Neural cell (in vitro differentiated cells): ENCODE data around the gene GRM1. TPM values are rescaled to one million over a fixed set of nuclear protein-coding genes. Genes with fewer than 3 reads are reported as not detected.
"Not testable (repeated sequence)": the region's sequence is repeated elsewhere in the genome, so short reads cannot be mapped to it uniquely, and the experiment has no call there.

Source experiments
- H2AFZ ChIP-seq: fragments of 200-600, 300-800 bp; sonication (generic), shearing (Covaris generic); 2 replicates; pipeline ENCODE4 v1.6.0; 2014; ENCODE audit warnings: low read depth, mild to moderate bottlenecking, antibody characterized with exemption, low read length, moderate library complexity
- H3F3A ChIP-seq: fragments of 200-600 bp; shearing (Covaris generic); 2 replicates; pipeline ENCODE4 v1.6.1; 2016; ENCODE audit warnings: mild to moderate bottlenecking, moderate library complexity, mixed read lengths, antibody characterized with exemption, low read length; ENCODE audit not compliant: insufficient read depth, poor library complexity, severe bottlenecking
- H3K27ac ChIP-seq: fragments of 200-600, 300-800 bp; sonication (generic), shearing (Covaris generic); 2 replicates; pipeline ENCODE4 v1.5.1; 2014; ENCODE audit warnings: mild to moderate bottlenecking, low read length, moderate library complexity
- H3K27me3 ChIP-seq: fragments of 300-800, 200-600 bp; sonication (generic), shearing (Covaris generic); 2 replicates; pipeline ENCODE4 v1.6.0; 2014; ENCODE audit warnings: mild to moderate bottlenecking, low read depth, low read length, moderate library complexity; ENCODE audit not compliant: insufficient read depth
- H3K36me3 ChIP-seq: fragments of 300-800, 200-600 bp; sonication (generic), shearing (Covaris generic); 2 replicates; pipeline ENCODE4 v1.5.1; 2014; ENCODE audit warnings: mild to moderate bottlenecking, antibody characterized with exemption, low read length, moderate library complexity; ENCODE audit not compliant: insufficient read depth
- H3K4me2 ChIP-seq: fragments of 300-800, 200-600 bp; sonication (generic), shearing (Covaris generic); 2 replicates; pipeline ENCODE4 v1.6.0; 2014; ENCODE audit warnings: mild to moderate bottlenecking, low read length
- H3K4me3 ChIP-seq: fragments of 300-800, 200-600 bp; sonication (generic), shearing (Covaris generic); 2 replicates; pipeline ENCODE4 v1.5.1; 2014; ENCODE audit warnings: mild to moderate bottlenecking, low read length, moderate library complexity
- H3K79me2 ChIP-seq: fragments of 200-600 bp; shearing (Covaris generic); replicated peaks from 2 replicates; pipeline ENCODE4 v1.6.0; 2014; ENCODE audit warnings: mild to moderate bottlenecking, low read length, moderate library complexity; ENCODE audit not compliant: insufficient read depth
- H3K9ac ChIP-seq: fragments of 300-800, 200-600 bp; sonication (generic), shearing (Covaris generic); 2 replicates; pipeline ENCODE4 v1.6.1; 2016; ENCODE audit warnings: mild to moderate bottlenecking, low read length, mixed read lengths
- H3K9me2 ChIP-seq: fragments of 200-600 bp; shearing (Covaris generic); 2 replicates; pipeline ENCODE4 v1.6.1; 2016; ENCODE audit warnings: mild to moderate bottlenecking, low read length, mixed read lengths; ENCODE audit not compliant: insufficient read depth
- H3K9me3 ChIP-seq: fragments of 200-600, 300-800 bp; sonication (generic), shearing (Covaris generic); 2 replicates; pipeline ENCODE4 v1.6.1; 2016; ENCODE audit warnings: mild to moderate bottlenecking, mixed run types, low read length, moderate library complexity, mixed read lengths
- H4K20me1 ChIP-seq: fragments of 200-600 bp; shearing (Covaris generic); 2 replicates; pipeline ENCODE4 v1.6.1; 2016; ENCODE audit warnings: mild to moderate bottlenecking, mixed run types; ENCODE audit not compliant: insufficient read depth
- CTCF ChIP-seq: fragments of 450-650 bp; IDR thresholded peaks from 2 replicates; pipeline ENCODE4 v1.5.1; 2014; ENCODE audit warnings: antibody characterized with exemption, mild to moderate bottlenecking, moderate library complexity; ENCODE audit not compliant: poor library complexity, severe bottlenecking
- EP300 ChIP-seq: fragments of 450-650 bp; conservative IDR thresholded peaks from 2 replicates; pipeline ENCODE4 v1.6.1; 2014; ENCODE audit warnings: antibody characterized with exemption, mild to moderate bottlenecking, moderate library complexity; ENCODE audit not compliant: poor library complexity, severe bottlenecking
- EZH2 ChIP-seq: fragments of 200-600, 300-800 bp; shearing (Covaris generic), sonication (generic); IDR thresholded peaks from 2 replicates; pipeline ENCODE4 v1.6.1; 2014; ENCODE audit warnings: antibody characterized with exemption, low read length, borderline replicate concordance, mild to moderate bottlenecking; ENCODE audit not compliant: insufficient read depth, poor library complexity, severe bottlenecking
- MXI1 ChIP-seq: fragments of 450-650 bp; conservative IDR thresholded peaks from 2 replicates; pipeline ENCODE4 v1.6.1; 2014; ENCODE audit warnings: antibody characterized with exemption, mild to moderate bottlenecking; ENCODE audit not compliant: poor library complexity, severe bottlenecking
- POLR2AphosphoS5 ChIP-seq: IDR thresholded peaks from 2 replicates; pipeline ENCODE4 v1.6.1; 2012
- RAD21 ChIP-seq: fragments of 450-650 bp; conservative IDR thresholded peaks from 2 replicates; pipeline ENCODE4 v1.6.1; 2014; ENCODE audit warnings: antibody characterized with exemption, mild to moderate bottlenecking, moderate library complexity
- REST ChIP-seq: IDR thresholded peaks from 2 replicates; pipeline ENCODE4 v1.6.1; 2012; ENCODE audit warnings: borderline replicate concordance
- SMC3 ChIP-seq: fragments of 450-650 bp; conservative IDR thresholded peaks from 2 replicates; pipeline ENCODE4 v1.6.1; 2014; ENCODE audit warnings: antibody characterized with exemption, mild to moderate bottlenecking, moderate library complexity; ENCODE audit not compliant: poor library complexity
- TAF1 ChIP-seq: IDR thresholded peaks from 2 replicates; pipeline ENCODE4 v1.6.1; 2012; ENCODE audit warnings: low read depth
- polyA plus RNA-seq: library from polyadenylated mRNA; depleted of rRNA; stranded (reverse); fragments of >200 nt; gene quantifications from 2 replicates; pipeline ENCODE4 v1.2.3, GENCODE V29; 2014

GRM1 gene
- polyA plus RNA-seq, 1 donor from 2014 or later, result 2.9 TPM

DNA sequence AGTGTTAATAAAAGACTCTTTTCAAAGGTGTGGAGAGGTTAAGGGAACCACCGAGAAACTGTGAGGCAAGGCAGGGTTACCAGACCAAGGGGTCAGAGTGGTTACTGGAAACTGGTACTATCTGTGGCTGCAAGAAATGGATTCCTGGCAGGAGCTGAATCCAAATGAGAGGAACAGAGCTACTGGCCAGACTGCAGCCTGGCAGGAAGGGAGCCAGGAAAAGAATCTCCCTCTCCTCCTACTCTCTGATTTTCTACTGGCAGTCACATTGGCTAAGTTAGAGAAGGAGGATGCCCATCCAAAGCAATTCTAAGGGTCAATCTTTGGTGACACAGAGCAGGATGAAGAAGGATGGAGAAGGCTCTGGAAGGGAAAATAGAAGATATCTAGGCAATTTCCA, 211.5 kb downstream of the GRM1 start:
- H3K36me3 ChIP-seq, result no peaks in the 10 kb centered on the region
- TF ChIP-seq POLR2AphosphoS5, result no peak
- no peak for TF ChIP-seq EP300
- no peak for TF ChIP-seq EZH2
- no peaks in the 10 kb centered on the region for H4K20me1 ChIP-seq
- no peak overlapping the region for H3K4me2 ChIP-seq
- no peak overlapping the region for H3K9ac ChIP-seq
- H3F3A ChIP-seq, result no peaks in the 10 kb centered on the region
- no peak overlapping the region for H2AFZ ChIP-seq
- no peaks in the 10 kb centered on the region for H3K9me3 ChIP-seq
- H3K79me2 ChIP-seq, result no peaks in the 10 kb centered on the region
- H3K4me3 ChIP-seq, result no peak overlapping the region
- no peak overlapping the region for H3K27ac ChIP-seq
- no peaks in the 10 kb centered on the region for H3K9me2 ChIP-seq
- no peaks in the 10 kb centered on the region for H3K27me3 ChIP-seq

GRCh38 chr6:146240807-146241206, 211.9 kb downstream of the GRM1 start:
- Histone ChIP-seq H3K9ac (no peak overlapping the region), H3K36me3 (no peaks in the 10 kb centered on the region), H3K4me3 (no peak overlapping the region), H3K27ac (no peak overlapping the region), H3F3A (no peaks in the 10 kb centered on the region), H4K20me1 (no peaks in the 10 kb centered on the region), H2AFZ (no peak overlapping the region), H3K9me3 (no peaks in the 10 kb centered on the region), H3K79me2 (no peaks in the 10 kb centered on the region), H3K4me2 (no peak overlapping the region), H3K27me3 (no peaks in the 10 kb centered on the region), H3K9me2 (no peaks in the 10 kb centered on the region)
- TF ChIP-seq MXI1, result no peak
- no peak for TF ChIP-seq RAD21
- no peak for TF ChIP-seq POLR2AphosphoS5
- TF ChIP-seq CTCF, result no peak
- TF ChIP-seq REST, result no peak
- TF ChIP-seq EZH2, result no peak
- no peak for TF ChIP-seq SMC3
- TF ChIP-seq TAF1, result no peak
- no peak for TF ChIP-seq EP300

DNA sequence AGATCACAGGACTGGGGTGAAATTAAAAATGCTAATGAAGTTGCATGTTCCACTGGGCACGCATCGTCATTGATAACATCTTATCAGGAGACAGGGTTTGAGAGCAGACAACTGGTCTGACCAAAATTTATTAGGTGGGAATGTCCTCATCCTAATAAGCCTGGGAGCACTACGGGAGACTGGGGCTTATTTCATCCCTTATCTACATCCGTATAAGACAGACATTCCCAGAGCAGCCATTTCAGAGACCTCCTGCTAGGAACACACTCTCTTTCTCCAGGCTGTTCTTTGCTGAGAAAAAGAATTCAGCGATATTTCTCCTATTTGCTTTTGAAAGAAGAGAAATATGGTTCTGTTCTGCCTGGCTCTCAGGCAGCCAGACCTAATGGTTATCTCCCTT, 214.8 kb downstream of the GRM1 start:
- not testable (repeated sequence) for H3K4me3 ChIP-seq, H3K36me3 ChIP-seq, H3K9me3 ChIP-seq, H3K27ac ChIP-seq, H3K79me2 ChIP-seq, H4K20me1 ChIP-seq, H2AFZ ChIP-seq, H3K27me3 ChIP-seq, H3K9ac ChIP-seq, H3K4me2 ChIP-seq, H3F3A ChIP-seq, H3K9me2 ChIP-seq
